ENCODE measurements around the gene TYW5. TPM values are rescaled to one million over a fixed set of nuclear protein-coding genes. Genes with fewer than 3 reads are reported as not detected.

TYW5 gene
- total RNA-seq, 2 donors from 2014 or later = 7.6 to 8.1 TPM

DNA sequence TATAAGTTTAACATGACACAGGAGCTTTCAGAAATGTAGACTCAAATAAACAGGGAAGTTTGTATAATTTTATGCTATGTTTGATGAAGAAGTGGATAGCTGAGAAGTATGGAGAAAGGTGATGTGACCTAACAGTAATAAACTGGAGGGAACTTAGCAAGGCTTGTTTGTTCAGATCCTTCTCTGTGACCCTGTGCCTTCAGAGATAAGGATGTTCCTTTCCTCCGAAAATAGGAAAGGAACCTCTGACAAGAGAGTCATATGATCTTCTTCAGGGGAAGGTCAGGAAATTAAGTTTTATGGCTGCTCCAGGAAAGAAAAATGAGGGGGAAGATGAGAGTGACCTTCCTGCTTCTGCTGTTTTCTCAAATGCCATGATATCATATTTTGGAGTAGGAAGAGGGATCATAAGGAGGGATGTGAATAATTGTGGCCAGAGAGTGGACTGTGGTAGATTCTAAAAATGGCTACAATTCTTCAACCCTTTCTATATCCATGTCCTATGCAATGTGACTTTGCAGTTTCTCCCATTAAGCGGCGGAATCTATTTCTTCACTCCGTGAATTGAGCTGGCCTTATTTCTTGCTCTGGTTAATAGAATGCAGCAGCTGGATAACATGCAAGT, 52.7 kb downstream of the TYW5 start:
- Histone ChIP-seq H3K9ac (ENCODE audit: low read depth in 2 of 2, low read length in 2 of 2) (no peak overlapping the region), H3K36me3 (no peaks in the 10 kb centered on the region), H3K27me3 (no peaks in the 10 kb centered on the region), H3K4me1 (no peaks in the 10 kb centered on the region), H3K9me3 (no peaks in the 10 kb centered on the region), H3K27ac (no peak overlapping the region), H3K4me3 (no peak overlapping the region)
- DNase-seq = no peak
- intact Hi-C loops (cut with DNase I) = no loop called here
- TF ChIP-seq, protein P1, sequence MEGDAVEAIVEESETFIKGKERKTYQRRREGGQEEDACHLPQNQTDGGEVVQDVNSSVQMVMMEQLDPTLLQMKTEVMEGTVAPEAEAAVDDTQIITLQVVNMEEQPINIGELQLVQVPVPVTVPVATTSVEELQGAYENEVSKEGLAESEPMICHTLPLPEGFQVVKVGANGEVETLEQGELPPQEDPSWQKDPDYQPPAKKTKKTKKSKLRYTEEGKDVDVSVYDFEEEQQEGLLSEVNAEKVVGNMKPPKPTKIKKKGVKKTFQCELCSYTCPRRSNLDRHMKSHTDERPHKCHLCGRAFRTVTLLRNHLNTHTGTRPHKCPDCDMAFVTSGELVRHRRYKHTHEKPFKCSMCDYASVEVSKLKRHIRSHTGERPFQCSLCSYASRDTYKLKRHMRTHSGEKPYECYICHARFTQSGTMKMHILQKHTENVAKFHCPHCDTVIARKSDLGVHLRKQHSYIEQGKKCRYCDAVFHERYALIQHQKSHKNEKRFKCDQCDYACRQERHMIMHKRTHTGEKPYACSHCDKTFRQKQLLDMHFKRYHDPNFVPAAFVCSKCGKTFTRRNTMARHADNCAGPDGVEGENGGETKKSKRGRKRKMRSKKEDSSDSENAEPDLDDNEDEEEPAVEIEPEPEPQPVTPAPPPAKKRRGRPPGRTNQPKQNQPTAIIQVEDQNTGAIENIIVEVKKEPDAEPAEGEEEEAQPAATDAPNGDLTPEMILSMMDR (IDR thresholded peaks at IDR 0.05) = no peak

DNA sequence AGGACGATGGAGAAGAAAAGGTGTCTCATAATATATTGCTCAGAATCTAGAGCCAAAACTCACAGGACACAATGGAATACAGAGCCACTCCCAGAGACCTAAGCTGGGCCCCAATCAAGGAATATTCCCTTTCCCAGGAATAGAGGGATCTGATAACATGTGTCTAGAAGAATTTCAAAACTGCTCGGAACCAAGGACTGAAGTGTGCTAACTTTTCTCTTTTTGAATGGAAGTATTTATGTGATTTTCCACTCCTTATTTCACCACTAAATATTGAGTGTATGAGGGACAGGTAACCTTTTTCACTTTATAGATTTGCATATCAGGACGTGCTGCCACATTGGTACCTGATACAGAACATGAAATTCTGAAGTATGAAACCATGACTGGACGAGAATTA, 53.3 kb downstream of the TYW5 start:
- TF ChIP-seq, protein P1 (IDR thresholded peaks at IDR 0.05) = no peak
- H3K27me3 ChIP-seq = no peaks in the 10 kb centered on the region
- no peak for DNase-seq
- H3K4me3 ChIP-seq = no peak overlapping the region
- H3K4me1 ChIP-seq = no peaks in the 10 kb centered on the region
- no peak overlapping the region for H3K27ac ChIP-seq
- no peaks in the 10 kb centered on the region for H3K36me3 ChIP-seq
- H3K9me3 ChIP-seq = no peaks in the 10 kb centered on the region
- intact Hi-C loops (cut with DNase I) = no loop called here
- no peak overlapping the region for H3K9ac ChIP-seq (ENCODE audit: low read depth in 2 of 2, low read length in 2 of 2)

DNA sequence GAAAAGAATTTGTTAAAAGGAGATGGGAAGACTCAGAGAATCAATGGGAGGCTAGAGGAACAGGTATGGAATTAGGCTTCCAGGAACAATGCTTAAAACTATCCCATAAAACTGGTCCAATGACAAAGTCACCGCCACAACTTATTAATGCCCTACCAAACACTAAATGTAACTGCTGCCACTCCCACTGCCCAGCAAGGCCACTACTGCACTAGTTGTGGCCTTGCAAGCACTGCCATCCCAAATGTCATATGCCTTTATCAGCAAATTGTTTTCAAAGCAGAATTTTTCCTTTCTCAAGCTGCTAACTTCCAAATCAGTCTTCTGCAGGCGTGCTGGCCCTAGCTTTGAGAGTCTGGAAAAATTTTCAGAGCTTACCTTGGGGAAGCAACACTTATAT, 58.7 kb downstream of the TYW5 start:
- TF ChIP-seq, protein P1 (IDR thresholded peaks at IDR 0.05) = no peak
- no peak for DNase-seq
- H3K9me3 ChIP-seq = no peaks in the 10 kb centered on the region
- H3K4me3 ChIP-seq = no peak overlapping the region
- no peaks in the 10 kb centered on the region for H3K4me1 ChIP-seq
- H3K27ac ChIP-seq = no peak overlapping the region
- no peaks in the 10 kb centered on the region for H3K36me3 ChIP-seq
- no peak overlapping the region for H3K9ac ChIP-seq (ENCODE audit: low read depth in 2 of 2, low read length in 2 of 2)
- intact Hi-C loops (cut with DNase I) = no loop called here
- no peaks in the 10 kb centered on the region for H3K27me3 ChIP-seq

DNA sequence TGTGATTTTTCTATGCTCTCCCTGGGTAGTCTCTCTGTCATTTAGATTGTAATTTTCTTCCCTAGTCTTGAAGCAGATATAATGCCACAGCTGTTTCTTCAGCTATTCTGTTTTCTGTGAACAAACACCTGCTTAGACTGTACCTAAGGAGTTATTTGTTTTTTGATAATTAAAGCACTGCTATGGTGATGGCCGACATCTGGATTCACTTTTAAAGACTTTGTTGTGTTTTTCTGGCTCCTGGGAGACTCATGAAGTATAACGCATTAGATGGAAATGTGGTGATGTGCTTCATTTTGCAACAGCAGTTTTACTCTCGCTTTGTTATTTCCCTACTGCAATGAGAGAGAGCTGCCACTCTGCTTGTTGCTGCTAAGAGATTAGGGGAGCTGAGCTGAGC, 59.9 kb downstream of the TYW5 start:
- no peak overlapping the region for H3K27ac ChIP-seq
- no peaks in the 10 kb centered on the region for H3K9me3 ChIP-seq
- no peak for DNase-seq
- TF ChIP-seq, protein P1 (IDR thresholded peaks at IDR 0.05) = no peak
- no peaks in the 10 kb centered on the region for H3K4me1 ChIP-seq
- no peaks in the 10 kb centered on the region for H3K36me3 ChIP-seq
- H3K27me3 ChIP-seq = no peaks in the 10 kb centered on the region
- H3K9ac ChIP-seq (ENCODE audit: low read depth in 2 of 2, low read length in 2 of 2) = no peak overlapping the region
- no peak overlapping the region for H3K4me3 ChIP-seq
- intact Hi-C loops (cut with DNase I) = no loop called here

DNA sequence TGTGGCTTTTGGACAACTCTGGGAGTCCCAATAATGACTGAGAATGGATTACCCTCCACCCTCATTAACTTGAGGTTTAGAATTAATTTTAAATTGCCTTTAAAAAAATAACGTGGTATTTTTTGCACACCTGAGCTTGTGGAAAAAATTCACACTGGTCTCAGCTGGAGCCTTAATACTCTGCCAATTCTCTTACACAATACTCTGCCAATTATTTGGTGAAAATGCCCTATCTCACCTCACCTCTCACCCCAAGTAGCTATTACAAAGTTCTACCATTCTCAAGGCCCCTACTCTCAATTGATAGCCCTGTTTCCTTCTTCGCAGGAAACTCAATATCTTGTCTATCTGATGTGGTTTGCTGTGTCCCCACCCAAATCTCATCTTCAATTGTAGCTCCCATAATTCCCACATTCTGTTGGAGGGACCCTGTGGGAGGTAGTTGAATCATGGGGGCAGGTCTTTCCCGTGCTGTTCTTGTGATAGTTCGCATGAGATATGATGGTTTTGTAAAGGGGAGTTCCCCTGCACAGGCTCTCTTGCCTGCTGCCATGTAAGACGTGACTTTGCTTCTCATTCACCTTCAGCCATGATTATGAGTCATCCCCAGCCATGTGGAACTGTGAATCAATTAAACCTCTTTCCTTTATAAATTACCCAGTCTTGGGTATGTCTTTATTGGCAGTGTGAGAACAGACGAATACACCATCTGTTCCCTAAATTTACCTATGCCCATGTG, 71.6 kb downstream of the TYW5 start:
- no peak overlapping the region for H3K4me3 ChIP-seq
- no peak overlapping the region for H3K27ac ChIP-seq
- H3K4me1 ChIP-seq = no peaks in the 10 kb centered on the region
- no peak for DNase-seq
- no peaks in the 10 kb centered on the region for H3K9me3 ChIP-seq
- no peak overlapping the region for H3K9ac ChIP-seq (ENCODE audit: low read depth in 2 of 2, low read length in 2 of 2)
- H3K27me3 ChIP-seq = no peaks in the 10 kb centered on the region
- TF ChIP-seq, protein P1 (IDR thresholded peaks at IDR 0.05) = no peak
- intact Hi-C loops (cut with DNase I) = no loop called here
- H3K36me3 ChIP-seq = no peaks in the 10 kb centered on the region
